ENCODE data around the gene GPR55. TPM values are rescaled to one million over a fixed set of nuclear protein-coding genes. Genes with fewer than 3 reads are reported as not detected.

Gene GPR55
- total and polyA plus RNA-seq, 10 of the 15 experiments (the other 5 are each of a cell fraction or from before 2014, with no cell fraction given) = 2.1 to 30.1 (median 16.2) TPM

DNA sequence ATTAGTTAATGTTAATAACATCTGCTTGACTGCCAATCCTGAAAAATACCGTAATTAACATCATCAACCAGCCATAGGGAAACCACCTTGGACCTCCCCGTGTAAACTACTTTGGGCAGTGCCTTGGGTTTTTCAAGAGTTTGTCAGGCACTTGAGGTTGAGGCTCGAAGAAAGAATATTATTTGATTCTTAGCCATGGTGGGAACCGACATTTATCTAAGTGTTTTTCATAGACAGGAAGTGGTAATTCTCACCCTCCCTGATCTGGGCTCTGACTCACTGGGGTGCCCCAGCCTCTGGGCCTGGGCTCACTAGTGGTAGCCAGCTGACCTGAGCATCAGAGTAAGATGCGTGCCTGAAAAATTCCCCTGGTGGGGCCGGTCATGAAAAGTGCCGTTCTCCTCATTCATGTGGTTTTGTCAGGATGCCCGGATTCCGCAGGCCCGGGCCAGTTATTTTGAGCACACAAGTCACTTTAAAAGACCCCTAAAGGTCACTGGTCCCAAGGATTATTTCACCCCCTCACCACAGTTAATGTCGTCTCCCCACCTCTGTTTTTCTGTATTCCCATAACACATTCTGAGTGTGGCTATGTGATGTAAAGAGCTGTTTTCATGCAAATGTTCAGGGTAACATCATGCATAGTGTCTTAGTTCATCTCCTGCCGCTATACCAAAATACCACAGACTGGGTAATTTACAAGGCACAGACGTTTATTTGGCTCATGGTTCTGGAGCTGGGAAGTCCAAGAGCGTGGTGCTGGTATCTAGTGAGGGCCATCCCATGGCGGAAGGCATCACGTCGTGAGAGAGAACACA lies 49.3 kb upstream of the GPR55 start (continued):
- TF ChIP-seq EP300 (IDR thresholded peaks at IDR 0.05; ENCODE audit: borderline replicate concordance in 1 of 2, control insufficient read depth in 1 of 2, low read depth in 2 of 2, low read length in 2 of 2) (peak; percentile 79 to 94), POLR2AphosphoS5 (IDR thresholded peaks at IDR 0.05; ENCODE audit: low read length) (peak; percentile 76), TCF7 (IDR thresholded peaks at IDR 0.05; ENCODE audit: borderline replicate concordance) (peak; percentile 98), ZNF274 (IDR thresholded peaks at IDR 0.05; ENCODE audit: insufficient read depth, insufficient read length) (no peak), ZNF384 (IDR thresholded peaks at IDR 0.05; ENCODE audit: borderline replicate concordance, low read depth, low read length) (no peak), CBFB (IDR thresholded peaks at IDR 0.05; ENCODE audit: low read depth) (peak; percentile 95; the same call in 1 of the 2 replicates), RCOR1 (conservative IDR thresholded peaks at IDR 0.05; ENCODE audit: low read depth, low read length) (0 out of 2 replicates have a peak, but pooled peaks have one; percentile 46), CREB1 (IDR thresholded peaks at IDR 0.05; ENCODE audit: low read depth) (peak; percentile 63), IKZF2 (IDR thresholded peaks at IDR 0.05) (peak; percentile 97 to 98), BHLHE40 (IDR thresholded peaks at IDR 0.05; ENCODE audit: borderline replicate concordance in 1 of 2, low read depth in 2 of 2, low read length in 1 of 2) (peak; percentile 91 to 94), BACH1 (IDR thresholded peaks at IDR 0.05; ENCODE audit: borderline replicate concordance) (peak; percentile 66; the same call in 1 of the 2 replicates), MEF2B (IDR thresholded peaks at IDR 0.05; ENCODE audit: partially characterized antibody, poor library complexity, severe bottlenecking) (peak; percentile 91), SREBF1 (IDR thresholded peaks at IDR 0.05; ENCODE audit: low read length) (0 out of 2 replicates have a peak, but pooled peaks have one; percentile 49), CHD1 (IDR thresholded peaks at IDR 0.05; ENCODE audit: low read depth, low read length) (0 out of 2 replicates have a peak, but pooled peaks have one; percentile 60), GATAD2B (conservative IDR thresholded peaks at IDR 0.05; ENCODE audit: low read depth) (peak; percentile 82), NFYB (IDR thresholded peaks at IDR 0.05; ENCODE audit: insufficient read depth, low read depth, low read length) (no peak), SREBF2 (IDR thresholded peaks at IDR 0.05; ENCODE audit: low read length) (no peak)
- TF ChIP-seq, protein P1, sequence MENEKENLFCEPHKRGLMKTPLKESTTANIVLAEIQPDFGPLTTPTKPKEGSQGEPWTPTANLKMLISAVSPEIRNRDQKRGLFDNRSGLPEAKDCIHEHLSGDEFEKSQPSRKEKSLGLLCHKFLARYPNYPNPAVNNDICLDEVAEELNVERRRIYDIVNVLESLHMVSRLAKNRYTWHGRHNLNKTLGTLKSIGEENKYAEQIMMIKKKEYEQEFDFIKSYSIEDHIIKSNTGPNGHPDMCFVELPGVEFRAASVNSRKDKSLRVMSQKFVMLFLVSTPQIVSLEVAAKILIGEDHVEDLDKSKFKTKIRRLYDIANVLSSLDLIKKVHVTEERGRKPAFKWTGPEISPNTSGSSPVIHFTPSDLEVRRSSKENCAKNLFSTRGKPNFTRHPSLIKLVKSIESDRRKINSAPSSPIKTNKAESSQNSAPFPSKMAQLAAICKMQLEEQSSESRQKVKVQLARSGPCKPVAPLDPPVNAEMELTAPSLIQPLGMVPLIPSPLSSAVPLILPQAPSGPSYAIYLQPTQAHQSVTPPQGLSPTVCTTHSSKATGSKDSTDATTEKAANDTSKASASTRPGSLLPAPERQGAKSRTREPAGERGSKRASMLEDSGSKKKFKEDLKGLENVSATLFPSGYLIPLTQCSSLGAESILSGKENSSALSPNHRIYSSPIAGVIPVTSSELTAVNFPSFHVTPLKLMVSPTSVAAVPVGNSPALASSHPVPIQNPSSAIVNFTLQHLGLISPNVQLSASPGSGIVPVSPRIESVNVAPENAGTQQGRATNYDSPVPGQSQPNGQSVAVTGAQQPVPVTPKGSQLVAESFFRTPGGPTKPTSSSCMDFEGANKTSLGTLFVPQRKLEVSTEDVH (IDR thresholded peaks at IDR 0.05; ENCODE audit: low read depth, partially characterized antibody) = peak; percentile 37
